ENCODE data around the gene UBE4A.

UBE4A gene

DNA sequence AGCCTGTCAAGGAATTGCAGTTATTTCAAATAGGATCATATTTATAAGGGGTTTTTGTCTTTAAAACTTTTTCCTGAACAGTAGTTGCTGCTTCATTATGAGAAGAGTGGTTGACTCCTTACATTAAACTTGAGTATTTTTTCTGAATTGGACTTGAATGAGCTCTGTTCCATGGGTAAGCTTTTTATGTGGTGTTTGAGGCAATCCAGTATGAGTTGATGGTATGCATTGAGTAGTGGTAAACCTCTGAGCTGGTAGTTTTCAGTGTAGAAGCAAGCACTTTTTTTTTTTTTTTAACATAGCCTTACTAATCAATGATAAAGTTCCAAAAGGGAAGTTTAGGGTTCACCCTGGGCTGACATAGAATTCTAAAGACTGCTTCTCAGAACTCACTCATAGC, 80.2 kb downstream of the UBE4A start:
- DNase-seq = no peak

DNA sequence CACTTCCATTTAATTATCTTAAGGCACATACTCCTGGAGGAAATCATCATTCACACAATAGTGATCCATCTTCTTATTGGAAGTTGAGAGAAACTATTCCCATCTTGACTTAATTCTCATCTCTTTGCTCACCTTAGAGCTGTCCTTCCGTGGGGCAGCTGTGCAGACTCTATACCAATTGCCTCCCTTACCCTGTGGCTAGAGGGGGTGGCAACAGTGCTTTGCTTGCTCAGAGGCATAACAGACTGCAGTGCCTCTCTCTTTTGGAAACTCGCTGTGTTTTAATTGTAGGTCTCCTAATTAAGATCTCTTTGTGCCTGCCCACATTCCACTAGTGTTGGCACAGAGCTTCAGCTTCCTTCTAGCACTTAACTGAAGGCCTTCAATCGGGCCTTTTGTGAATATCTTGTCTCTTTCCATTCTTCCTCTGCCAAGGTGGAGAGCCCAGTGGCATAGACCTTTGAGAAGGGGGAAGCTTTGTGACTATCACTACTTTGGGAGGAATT, 82.4 kb downstream of the UBE4A start:
- no peak for DNase-seq

DNA sequence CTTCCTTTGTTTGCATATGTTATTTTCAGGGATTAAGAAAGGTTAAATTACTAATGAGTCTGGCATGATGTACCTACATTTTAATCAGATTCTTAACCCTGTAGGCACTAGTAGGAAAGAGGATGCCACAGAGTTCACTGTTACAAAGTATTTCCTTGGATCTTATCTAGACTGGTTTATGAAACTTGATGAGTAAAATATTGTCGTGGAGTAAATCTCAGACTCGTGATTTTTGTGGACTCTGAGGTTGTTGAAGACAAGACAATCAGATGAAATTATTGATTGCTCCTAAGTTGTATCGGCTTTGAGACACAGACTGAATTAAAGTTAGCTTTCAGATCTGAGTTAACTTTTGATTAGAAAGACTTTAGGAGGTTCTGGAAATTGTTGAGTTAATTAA, 82.9 kb downstream of the UBE4A start:
- no peak for DNase-seq

DNA sequence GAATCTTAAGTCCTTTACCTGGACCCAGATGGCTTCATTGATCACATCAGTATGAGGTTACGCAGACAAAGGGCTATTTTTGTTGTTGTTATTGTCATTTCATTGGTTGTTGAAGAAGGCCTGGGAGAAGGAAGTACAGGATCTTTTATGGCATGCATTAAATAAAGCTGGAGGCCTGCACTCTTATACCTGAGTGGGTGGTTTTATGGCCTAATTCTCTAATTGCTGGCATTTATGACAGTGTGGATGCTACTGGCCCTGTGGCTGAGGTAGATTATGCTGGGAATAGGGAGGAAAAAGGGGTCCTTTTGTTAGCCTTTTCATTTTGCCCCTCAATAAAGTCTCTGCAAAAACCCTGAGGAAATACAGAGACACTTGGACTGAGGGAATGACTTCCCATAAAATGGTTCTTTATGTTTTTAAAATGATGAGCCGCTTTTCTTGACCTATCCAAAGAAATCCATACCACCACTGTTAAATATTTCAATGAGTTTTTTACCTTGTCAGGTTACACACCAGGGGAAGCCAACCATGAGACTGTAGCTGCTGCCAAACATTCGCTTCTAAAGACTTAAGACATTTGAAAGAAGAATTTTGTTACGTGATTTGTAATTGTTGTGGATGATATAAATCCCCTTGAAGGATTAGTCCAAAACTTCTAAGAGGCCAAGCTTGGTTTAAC, 83.6 kb downstream of the UBE4A start:
- no peak for DNase-seq

DNA sequence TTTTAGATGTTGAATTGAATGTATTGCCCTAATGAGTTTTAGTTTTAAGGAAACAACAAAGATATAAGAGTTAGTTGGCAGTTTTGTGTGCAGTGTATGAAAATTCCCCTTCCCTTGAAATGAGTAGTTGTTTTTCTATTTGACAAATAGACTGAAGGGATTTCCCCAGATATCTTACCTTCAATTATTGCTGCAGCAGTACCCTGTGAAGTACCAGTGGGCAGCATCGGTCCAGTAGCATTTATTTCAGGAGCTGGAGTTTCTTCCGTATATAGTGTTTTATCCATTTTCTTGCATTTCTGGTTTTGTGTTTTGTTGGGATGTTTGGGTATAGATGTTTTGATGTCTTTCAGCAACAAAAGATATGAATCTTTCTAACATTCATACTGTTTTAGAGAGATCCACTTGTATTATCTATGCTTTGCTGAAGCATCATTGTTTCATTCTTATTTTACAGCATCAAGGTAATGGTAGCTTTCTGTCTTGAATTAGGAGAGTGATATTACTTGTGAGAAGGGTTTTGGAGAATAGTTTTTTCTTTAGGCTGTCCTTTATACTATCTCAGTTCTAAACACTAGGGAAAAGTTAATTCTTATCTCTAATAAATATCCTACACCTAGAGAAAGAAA, 84.3 kb downstream of the UBE4A start:
- no peak for DNase-seq

DNA sequence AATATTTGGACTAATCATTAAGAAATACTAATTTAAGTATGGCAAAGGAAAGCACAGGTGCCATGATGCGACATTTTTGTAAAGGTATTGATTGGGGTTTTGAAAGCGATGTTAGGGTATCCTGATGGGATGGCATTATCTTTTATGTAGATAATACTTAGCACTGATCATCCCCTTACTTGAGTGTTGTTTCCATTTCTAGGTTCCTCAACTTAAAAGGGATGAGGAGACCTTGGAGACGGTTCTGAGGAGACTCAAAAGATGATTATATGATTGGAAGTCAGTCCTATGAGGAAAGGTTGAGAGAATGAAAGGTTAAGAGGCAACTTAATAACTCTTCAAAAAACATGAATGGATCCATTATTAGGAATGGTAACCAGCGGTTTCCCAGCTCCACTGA, 88.0 kb downstream of the UBE4A start:
- no peak for DNase-seq

DNA sequence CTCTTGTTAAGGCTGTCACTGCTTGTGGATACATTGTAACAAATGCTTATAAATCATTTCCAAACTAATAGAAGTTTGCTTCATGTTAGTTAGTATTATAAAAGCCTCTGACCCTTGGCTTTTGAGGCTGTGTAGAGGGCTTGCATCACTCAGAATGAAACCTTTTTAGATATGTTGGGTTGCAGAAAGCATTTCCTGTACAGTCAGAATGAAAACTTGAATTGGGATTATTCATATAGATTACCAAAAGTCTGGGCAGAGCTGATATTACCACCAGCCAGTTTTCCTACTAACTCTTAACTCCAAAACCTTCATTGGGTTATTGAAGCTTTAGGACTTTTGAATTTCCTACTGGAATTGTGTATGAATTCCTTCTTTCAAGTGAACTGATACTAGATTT, 88.9 kb downstream of the UBE4A start:
- DNase-seq = no peak
